GM18505 (cell line): Measurements from ENCODE around the gene CD74.
"Not testable (repeated sequence)": the region's sequence is repeated elsewhere in the genome, so short reads cannot be mapped to it uniquely, and the experiment has no call there.

Experiments used
- ATAC-seq: cut with Tn5 transposase; IDR thresholded peaks from one replicate; pipeline ENCODE4 v1.9.1; 2021; ENCODE audit not compliant: unreplicated experiment
- POLR2A ChIP-seq: IDR thresholded peaks from 4 replicates; pipeline ENCODE4 v1.6.1; 2011; ENCODE audit warnings: borderline replicate concordance; ENCODE audit not compliant: insufficient read depth, insufficient read length; ENCODE audit errors: extremely low read depth

CD74 gene

DNA sequence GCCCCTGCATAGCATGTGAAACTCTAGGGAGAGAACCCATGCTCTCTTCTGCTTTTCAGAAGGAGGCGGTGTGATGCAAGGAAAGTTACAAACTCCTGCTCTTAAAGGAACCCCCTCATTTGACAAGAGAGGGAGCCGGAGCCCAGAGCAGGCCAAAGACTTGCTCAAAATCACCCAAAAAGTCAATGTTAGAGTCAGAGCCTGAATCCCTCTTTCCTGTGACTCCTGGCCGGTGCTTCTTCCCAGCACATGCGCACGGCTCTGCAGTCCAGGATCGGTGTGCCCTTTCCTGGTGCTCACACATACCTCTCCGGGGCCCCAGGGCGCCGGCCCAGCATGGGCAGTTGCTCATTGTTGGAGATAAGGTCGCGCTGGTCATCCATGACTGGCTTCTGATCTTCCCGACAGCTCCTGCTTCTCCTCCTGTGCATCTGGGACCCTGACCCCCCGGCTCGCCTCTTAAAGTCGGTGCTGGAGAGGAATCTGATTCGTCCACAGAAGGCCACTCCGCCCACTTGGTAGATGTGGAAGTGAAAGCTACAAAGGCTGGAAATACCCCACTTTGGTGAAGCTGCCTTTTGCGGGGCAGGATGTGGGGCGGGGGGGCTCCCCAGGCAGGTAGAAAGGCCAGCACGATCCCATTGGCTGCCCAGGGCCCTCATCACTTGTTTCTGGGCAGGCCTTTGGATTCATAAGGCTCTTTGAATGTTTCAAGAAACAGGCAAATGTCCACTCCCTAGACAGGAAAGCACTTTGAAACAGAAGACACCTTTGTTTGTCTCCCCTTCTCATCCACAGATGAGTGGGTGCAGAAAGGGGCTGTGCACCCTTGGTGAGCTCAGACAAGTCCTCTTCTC lies at the start of gene CD74:
Gene CD74 (minus strand): TSS at position 592 of the 857 bp plus-strand sequence. CDS start 161 bp downstream, at position 431.
- TF ChIP-seq POLR2A, result peak; percentile 100
- peak; percentile 60 for ATAC-seq

- ATAC-seq, result peak; percentile 69
- TF ChIP-seq POLR2A, result peak; percentile 24
Observed at GRCh38 chr5:150461231-150461630, 48.5 kb upstream of the CD74 start.

DNA sequence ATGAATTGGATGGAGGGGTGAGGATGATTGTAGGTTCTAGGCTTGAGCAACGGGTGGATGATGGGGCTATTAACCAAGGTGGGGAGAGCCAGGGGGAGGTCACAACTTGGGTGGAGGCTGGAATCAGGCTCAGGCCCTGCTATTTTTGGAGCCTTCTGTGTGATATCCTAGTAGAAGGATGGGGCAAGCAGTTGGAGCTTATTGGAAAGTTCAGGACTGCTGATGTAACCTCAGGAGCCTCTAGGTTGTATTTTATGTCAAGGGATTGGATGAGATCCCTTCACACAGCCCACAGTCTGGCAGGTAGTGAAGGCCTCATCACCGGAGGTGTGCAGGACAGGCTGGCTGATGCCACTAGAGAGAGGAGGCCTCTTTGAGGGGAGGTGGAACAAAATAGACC lies 48.1 kb upstream of the CD74 start:
- ATAC-seq, result peak; percentile 21
- TF ChIP-seq POLR2A, result no peak

DNA sequence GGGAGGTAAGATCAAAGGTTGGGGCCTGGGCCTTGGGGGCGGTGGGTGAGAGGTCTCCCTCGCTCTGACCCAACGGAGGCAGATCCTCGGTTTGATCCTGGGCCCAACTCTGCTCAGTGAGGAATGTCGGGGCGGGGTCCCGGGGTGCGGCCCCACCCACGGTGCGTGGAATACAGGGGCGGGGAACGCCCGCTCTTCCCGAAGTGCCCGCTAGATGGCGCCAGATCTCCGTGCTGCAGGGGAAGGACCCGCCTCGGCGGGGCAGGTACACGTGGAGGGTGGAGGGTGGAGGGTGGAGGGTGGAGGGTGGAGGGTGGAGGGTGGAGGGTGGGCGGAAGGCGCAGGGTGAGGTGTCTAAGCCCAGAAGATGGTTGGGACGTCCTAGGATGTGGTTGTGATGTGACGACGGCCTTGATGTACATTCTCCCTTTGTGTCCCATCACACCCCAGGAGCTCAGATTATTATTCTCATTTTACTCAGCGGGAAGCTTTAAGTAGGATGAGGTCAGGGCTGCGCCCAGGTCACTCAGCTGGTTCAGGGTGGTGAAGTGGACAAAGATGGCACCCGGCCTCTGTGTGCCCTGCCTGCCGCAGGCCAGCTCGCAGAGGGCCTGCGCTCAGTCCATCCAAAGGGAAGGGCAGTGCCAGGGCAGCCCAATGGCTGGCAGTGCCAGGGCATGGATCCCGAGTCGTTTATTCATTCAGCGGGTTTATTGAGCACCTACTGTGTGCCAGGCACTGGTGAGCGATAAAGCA lies 46.3 kb upstream of the CD74 start:
- ATAC-seq, result peak; percentile 61
- no peak for TF ChIP-seq POLR2A

- no peak for TF ChIP-seq POLR2A
Observed at GRCh38 chr5:150457562-150458240, 45.0 kb upstream of the CD74 start.

DNA sequence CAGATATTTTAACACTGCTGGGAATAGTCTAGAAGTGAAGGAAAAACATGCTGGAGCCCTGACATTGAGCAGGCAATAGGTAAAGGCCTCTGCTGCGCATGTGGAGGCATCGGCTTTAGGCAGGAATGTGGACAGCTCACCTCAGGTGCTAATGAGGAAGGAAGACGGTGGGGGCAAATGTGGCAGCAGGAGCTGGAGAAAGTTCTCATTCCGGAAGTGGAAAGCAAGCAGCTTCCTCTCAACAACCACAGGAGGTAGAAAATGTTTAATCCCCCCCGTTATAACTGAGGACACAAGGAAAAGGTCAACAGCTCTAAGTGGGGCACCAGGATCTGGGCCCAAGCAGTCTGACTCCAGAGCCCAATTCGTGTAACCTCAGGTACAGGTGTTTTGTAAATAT lies 44.4 kb upstream of the CD74 start:
- TF ChIP-seq POLR2A, result no peak
- no peak for ATAC-seq

More at GRCh38 chr5:150457562-150458240, 45.0 kb upstream of the CD74 start:
- ATAC-seq, result no peak

- ATAC-seq, result no peak
- TF ChIP-seq POLR2A, result no peak
Observed at GRCh38 chr5:150454492-150455229, 42.0 kb upstream of the CD74 start.

DNA sequence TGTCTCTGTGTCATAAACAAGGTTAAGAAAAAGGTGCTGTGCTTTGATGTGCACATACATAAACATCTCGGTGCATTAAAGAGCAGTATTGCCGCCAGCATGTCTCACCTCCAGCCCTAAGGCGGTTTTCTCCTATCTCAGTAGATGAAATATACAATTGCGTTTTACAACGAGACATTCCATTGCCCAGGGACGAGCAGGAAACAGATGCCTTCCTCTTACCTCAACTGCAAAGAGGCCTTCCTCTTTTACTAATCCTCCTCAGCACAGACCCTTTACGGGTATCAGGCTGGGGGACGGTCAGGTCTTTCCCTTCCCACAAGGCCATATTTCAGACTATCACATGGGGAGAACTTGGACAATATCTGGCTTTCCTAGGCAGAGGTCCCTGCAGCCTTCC lies 41.3 kb upstream of the CD74 start:
- ATAC-seq, result not testable (repeated sequence)

GRCh38 chr5:150452914-150453313 lies 40.2 kb upstream of the CD74 start:
- TF ChIP-seq POLR2A, result no peak
- no peak for ATAC-seq

- no peak for TF ChIP-seq POLR2A
- ATAC-seq, result no peak
Observed at GRCh38 chr5:150451594-150451993, 38.9 kb upstream of the CD74 start.

DNA sequence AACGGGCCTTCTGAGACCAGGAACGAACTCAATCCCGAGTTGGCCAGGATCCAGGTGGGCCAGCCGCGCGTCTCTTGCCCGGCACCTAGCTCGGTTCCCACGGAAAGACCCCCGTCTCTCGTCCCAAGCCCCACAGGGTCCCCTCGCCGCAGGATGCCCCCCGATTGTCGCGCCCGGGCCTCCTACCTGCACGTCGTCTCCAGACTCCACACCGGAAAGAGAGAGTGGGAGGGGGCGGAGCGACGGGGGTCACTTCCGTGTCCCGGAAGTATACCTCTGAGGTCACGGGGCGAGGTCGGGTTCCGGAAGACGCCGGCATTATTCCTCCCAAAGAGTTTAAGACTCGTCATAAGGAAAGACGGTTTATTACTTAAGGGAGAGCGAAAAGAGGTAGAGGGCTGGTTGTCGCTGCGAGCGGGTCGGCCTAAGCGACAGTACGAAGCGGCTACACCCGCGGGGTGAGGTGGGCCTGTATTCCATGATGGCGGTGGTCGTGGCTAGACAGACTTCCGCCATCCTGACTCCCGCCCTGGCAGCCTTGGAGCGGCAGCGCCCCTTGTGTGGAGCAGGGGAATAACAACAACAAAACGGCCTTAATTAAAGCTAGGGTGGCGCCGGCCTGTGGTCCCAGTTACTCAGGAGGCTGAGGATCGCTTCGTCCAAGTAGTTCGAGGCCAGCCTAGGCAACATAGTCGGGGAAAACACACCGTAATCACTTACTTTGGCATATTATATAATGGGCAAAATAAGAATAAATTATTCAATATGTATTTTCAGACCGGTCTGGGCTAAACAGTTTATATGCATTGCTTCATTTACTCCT lies 37.0 kb upstream of the CD74 start, which contains the start of gene RPS14:
Gene RPS14 (minus strand): TSS at position 223 of the 823 bp plus-strand sequence. CDS start 2,006 bp downstream, outside the sequence.
- peak; percentile 96 for TF ChIP-seq POLR2A
- ATAC-seq, result peak; percentile 91

DNA sequence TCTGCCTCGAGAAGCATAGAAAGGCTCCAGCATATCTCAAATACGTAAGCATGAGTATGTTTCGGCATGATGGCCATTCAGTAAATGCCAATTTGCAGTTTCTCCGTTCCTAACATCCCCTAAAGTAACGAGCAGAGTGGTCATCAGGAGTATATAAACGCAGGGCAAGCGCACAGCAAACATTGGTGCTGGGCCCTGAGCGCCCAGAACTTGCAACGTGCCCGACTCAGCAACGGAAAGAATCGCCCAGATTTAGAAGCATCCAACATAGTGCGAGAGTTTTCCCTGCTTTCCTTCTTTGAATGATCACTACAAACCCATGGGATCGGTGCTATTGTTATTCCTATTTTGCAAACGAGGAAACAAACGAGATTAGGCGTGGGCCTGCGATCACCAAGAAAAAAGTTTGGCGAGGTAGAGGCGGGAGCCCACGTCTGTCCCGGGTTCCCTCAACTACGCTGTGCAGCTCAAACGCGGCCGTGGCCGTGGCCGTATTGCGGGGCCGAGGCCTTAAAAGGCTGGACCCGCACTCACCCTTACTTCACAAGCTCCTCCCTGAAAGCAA lies 36.3 kb upstream of the CD74 start:
- ATAC-seq, result peak; percentile 32
- TF ChIP-seq POLR2A, result no peak
